Esophagus squamous epithelium (tissue), 5 donors: ENCODE data around the gene LRRC66. TPM values are rescaled to one million over a fixed set of nuclear protein-coding genes. Genes with fewer than 3 reads are reported as not detected.
A peak's percentile ranks its signal among the peaks of the same experiment; 100 is the strongest.

ENCODE experiments used
- DNase-seq: peaks from one replicate; lab custom pipeline; 2025; lab: John Stamatoyannopoulos, UW
- H3K27ac ChIP-seq, 4 donors: fragments of 200-600 bp; sonication (generic); one replicate each; pipeline ENCODE4 v1.5.1; 2016 to 2019; ENCODE audit warnings: mild to moderate bottlenecking in 1 of 4
- H3K27me3 ChIP-seq, 4 donors: fragments of 200-600 bp; sonication (generic); 1 replicate in 3 of 4; 2 replicates in 1 of 4; pipeline versions ENCODE4 v1.5.1 to v1.6.0; 2017 to 2021; ENCODE audit warnings: antibody characterized with exemption in 1 of 4
- H3K36me3 ChIP-seq, 3 donors: fragments of 200-600 bp; sonication (generic); one replicate each; pipeline ENCODE4 v1.5.1; 2016 to 2019
- H3K4me1 ChIP-seq, 3 donors: fragments of 200-600 bp; sonication (generic); one replicate each; pipeline ENCODE4 v1.5.1; 2017 to 2019
- H3K4me3 ChIP-seq, 4 donors: fragments of 200-600 bp; sonication (generic); 1 replicate in 3 of 4; 2 replicates in 1 of 4; pipeline ENCODE4 v1.5.1; 2016 to 2019; ENCODE audit warnings: mild to moderate bottlenecking in 2 of 4, moderate library complexity in 1 of 4
- H3K9me3 ChIP-seq, 3 donors: fragments of 200-600 bp; sonication (generic); one replicate each; pipeline ENCODE4 v1.5.1; 2016 to 2019
- CTCF ChIP-seq, 6 experiments: fragments of 450-650 bp in 4 of 6; fragments of 200-600 bp in 2 of 6; sonication (generic) in 2 of 6; IDR thresholded peaks; one replicate each; pipeline ENCODE4 v1.5.1; 2016 to 2019; ENCODE audit warnings: antibody characterized with exemption in 6 of 6, mild to moderate bottlenecking in 4 of 6, moderate library complexity in 4 of 6
- POLR2A ChIP-seq, 4 donors: fragments of 450-650 bp; IDR thresholded peaks; one replicate each; pipeline ENCODE4 v1.6.1; 2017; ENCODE audit warnings: antibody characterized with exemption in 4 of 4, mild to moderate bottlenecking in 4 of 4, moderate library complexity in 3 of 4
- WGBS, 2 donors: methylation state at CpG; one replicate each; pipeline ENCODE4 v1.1.5; 2018; 5-methylcytosine and 5-hydroxymethylcytosine counted together
- intact Hi-C: fragments of 100-400 bp; cut with DNase I; formaldehyde crosslinking; loops from one replicate; pipeline ENCODE4 v1.15.0; 2022
- total RNA-seq, 4 donors: library from RNA; depleted of rRNA; stranded (reverse); fragments of >200 nt; gene quantifications; one replicate each; pipeline ENCODE4 v1.1.0, GENCODE V29; 2016
- donor health status: DM: yes; HTN: yes; CAD: no.

LRRC66 gene
- under 1 TPM in 1 of 4 donors, not detected in 3; 0.19 TPM for total RNA-seq

- Histone ChIP-seq H3K4me1 (no peaks in the 10 kb centered on the region), H3K9me3 (no peaks in the 10 kb centered on the region), H3K27ac (peak within 1 kb of the TSS in 1 of 4 donors; percentile 32), H3K4me3 (no peak within 1 kb of the TSS), H3K27me3 (no peaks in the 10 kb centered on the region), H3K36me3 (peaks cover 0 to 24% (median 0%) of the 10 kb centered on the region in 3 donors)
- TF ChIP-seq CTCF (IDR thresholded peaks at IDR 0.05) (no peak), POLR2A (IDR thresholded peaks at IDR 0.05) (no peak)
- intact Hi-C loops: no loop called here
- WGBS, 2 donors: 80 to 83% methylated on average over 6 of the region's 6 CpGs
- DNase-seq: no peak
These were observed at the start of gene LRRC66 for GRCh38 chr4:52019936-52020657. LRRC66 (minus strand) TSS chr4:52020363; CDS start chr4:52017613, 2,750 bp downstream.

GRCh38 chr4:52069571-52069970 is 49.4 kb upstream of the LRRC66 start:
- TF ChIP-seq POLR2A (IDR thresholded peaks at IDR 0.05) (no peak), CTCF (IDR thresholded peaks at IDR 0.05) (no peak)
- DNase-seq: no peak
- Histone ChIP-seq H3K4me3 (no peak overlapping the region), H3K4me1 (no peaks in the 10 kb centered on the region), H3K27ac (no peak overlapping the region), H3K36me3 (no peaks in the 10 kb centered on the region), H3K9me3 (no peaks in the 10 kb centered on the region), H3K27me3 (no peaks in the 10 kb centered on the region)
- intact Hi-C loops: no loop called here
- 60 to 73% methylated on average over 1 of the region's 1 CpG for WGBS, 2 donors

- H3K4me3 ChIP-seq: no peak overlapping the region
- H3K4me1 ChIP-seq: peaks cover 13 to 33% (median 14%) of the 10 kb centered on the region in 3 donors
- WGBS, 2 donors: 33 to 63% methylated on average over 3 of the region's 3 CpGs
- H3K27ac ChIP-seq: peak overlapping the region in 3 of 4 donors; percentile 37 to 44 (median 44)
- no peaks in the 10 kb centered on the region for H3K36me3 ChIP-seq
- intact Hi-C loops: no loop called here
- no peak for DNase-seq
- H3K9me3 ChIP-seq: no peaks in the 10 kb centered on the region
- no peak for TF ChIP-seq POLR2A (IDR thresholded peaks at IDR 0.05)
- H3K27me3 ChIP-seq: peaks cover 0 to 7% (median 0%) of the 10 kb centered on the region in 4 donors
These were observed 39.2 kb upstream of the LRRC66 start for GRCh38 chr4:52059372-52059771.

GRCh38 chr4:52058275-52058674 is 38.1 kb upstream of the LRRC66 start:
- 82 to 95% methylated on average over 1 of the region's 1 CpG for WGBS, 2 donors
- H3K4me3 ChIP-seq: no peak overlapping the region
- no peaks in the 10 kb centered on the region for H3K9me3 ChIP-seq
- no peak for DNase-seq
- TF ChIP-seq POLR2A (IDR thresholded peaks at IDR 0.05): no peak
- no peak for TF ChIP-seq CTCF (IDR thresholded peaks at IDR 0.05)
- peak overlapping the region in 1 of 4 donors; percentile 44 for H3K27ac ChIP-seq
- intact Hi-C loops: no loop called here
- H3K36me3 ChIP-seq: no peaks in the 10 kb centered on the region
- H3K27me3 ChIP-seq: peaks cover 0 to 15% (median 0%) of the 10 kb centered on the region in 4 donors
- peaks cover 13 to 33% (median 14%) of the 10 kb centered on the region in 3 donors for H3K4me1 ChIP-seq

GRCh38 chr4:52057196-52057595 is 37.0 kb upstream of the LRRC66 start:
- Histone ChIP-seq H3K27ac (no peak overlapping the region), H3K9me3 (no peaks in the 10 kb centered on the region), H3K27me3 (peaks cover 0 to 17% (median 0%) of the 10 kb centered on the region in 4 donors), H3K4me1 (peaks cover 14 to 41% (median 19%) of the 10 kb centered on the region in 3 donors), H3K4me3 (no peak overlapping the region), H3K36me3 (no peaks in the 10 kb centered on the region)
- no peak for DNase-seq
- intact Hi-C loops: no loop called here
- TF ChIP-seq POLR2A (IDR thresholded peaks at IDR 0.05) (no peak), CTCF (IDR thresholded peaks at IDR 0.05) (no peak)
